Mucosa of rectum (tissue), 2 donors: ENCODE data around the gene TNRC6C.

Experiments used
- H3K27ac ChIP-seq, 2 donors: one replicate each; pipeline ENCODE4 v1.7.0; 2013; ENCODE audit warnings: inconsistent platforms in 2 of 2, low read depth in 2 of 2, low read length in 2 of 2
- H3K27me3 ChIP-seq, 2 donors: one replicate each; pipeline ENCODE4 v1.7.0; 2013; ENCODE audit warnings: low read length in 2 of 2; ENCODE audit not compliant: control insufficient read depth in 2 of 2, insufficient read depth in 2 of 2
- H3K36me3 ChIP-seq, 2 donors: one replicate each; pipeline ENCODE4 v1.7.0; 2013; ENCODE audit warnings: low read length in 2 of 2; ENCODE audit not compliant: control insufficient read depth in 2 of 2, insufficient read depth in 2 of 2
- H3K4me1 ChIP-seq, 2 donors: one replicate each; pipeline ENCODE4 v1.7.0; 2013; ENCODE audit warnings: low read length in 2 of 2, mild to moderate bottlenecking in 1 of 2; ENCODE audit not compliant: control insufficient read depth in 2 of 2, insufficient read depth in 2 of 2
- H3K4me3 ChIP-seq, 2 donors: one replicate each; pipeline ENCODE4 v1.7.0; 2013; ENCODE audit warnings: low read length in 2 of 2
- H3K9ac ChIP-seq, 2 donors: one replicate each; pipeline ENCODE4 v1.7.0; 2013; ENCODE audit warnings: low read length in 2 of 2, low read depth in 1 of 2, mild to moderate bottlenecking in 1 of 2
- H3K9me3 ChIP-seq, 2 donors: one replicate each; pipeline ENCODE4 v1.7.0; 2013; ENCODE audit warnings: low read length in 2 of 2; ENCODE audit not compliant: control insufficient read depth in 2 of 2
- donor health status: healthy.
- donor health status: Normal muscosa, but diverticular disease.

The TNRC6C gene

GRCh38 chr17:77946900-77947645, 11.4 kb upstream of the TNRC6C start:
- Histone ChIP-seq H3K9ac (no peak overlapping the region), H3K27me3 (peaks cover 0 to 8% of the 10 kb centered on the region in 2 donors), H3K9me3 (no peaks in the 10 kb centered on the region), H3K4me3 (no peak overlapping the region), H3K4me1 (no peaks in the 10 kb centered on the region), H3K36me3 (no peaks in the 10 kb centered on the region), H3K27ac (no peak overlapping the region)

GRCh38 chr17:77948690-77949114, 9.8 kb upstream of the TNRC6C start:
- Histone ChIP-seq H3K9me3 (no peaks in the 10 kb centered on the region), H3K9ac (no peak overlapping the region), H3K27me3 (peaks cover 0 to 13% of the 10 kb centered on the region in 2 donors), H3K27ac (no peak overlapping the region), H3K4me1 (no peaks in the 10 kb centered on the region), H3K36me3 (no peaks in the 10 kb centered on the region), H3K4me3 (no peak overlapping the region)

- H3K27me3 ChIP-seq = peaks cover 3 to 13% of the 10 kb centered on the region in 2 donors
- no peaks in the 10 kb centered on the region for H3K36me3 ChIP-seq
- no peak overlapping the region for H3K9ac ChIP-seq
- H3K4me1 ChIP-seq = no peaks in the 10 kb centered on the region
- no peaks in the 10 kb centered on the region for H3K9me3 ChIP-seq
- H3K27ac ChIP-seq = no peak overlapping the region
- H3K4me3 ChIP-seq = no peak overlapping the region
Measured at GRCh38 chr17:77951123-77951522, 7.4 kb upstream of the TNRC6C start.

GRCh38 chr17:77952368-77952767, 6.1 kb upstream of the TNRC6C start:
- no peak overlapping the region for H3K9ac ChIP-seq
- H3K9me3 ChIP-seq = no peaks in the 10 kb centered on the region
- no peak overlapping the region for H3K27ac ChIP-seq
- H3K4me3 ChIP-seq = no peak overlapping the region
- peaks cover 13 to 19% of the 10 kb centered on the region in 2 donors for H3K27me3 ChIP-seq
- H3K36me3 ChIP-seq = no peaks in the 10 kb centered on the region
- H3K4me1 ChIP-seq = peaks cover 0 to under 1% of the 10 kb centered on the region in 2 donors

- H3K27ac ChIP-seq = peak overlapping the region in 1 of 2 donors; percentile 53
Measured at GRCh38 chr17:77957235-77957856, 1.2 kb upstream of the TNRC6C start.

GRCh38 chr17:77958716-77959125, 218 bp downstream of the TNRC6C start:
- peak overlapping the region in 1 of 2 donors; percentile 30 for H3K4me3 ChIP-seq

More at GRCh38 chr17:77957235-77957856, 1.2 kb upstream of the TNRC6C start:
- Histone ChIP-seq H3K4me3 (peak overlapping the region; percentile 81 to 82), H3K9ac (peak overlapping the region; percentile 35 to 71), H3K36me3 (no peaks in the 10 kb centered on the region), H3K4me1 (peaks cover 14 to 15% of the 10 kb centered on the region in 2 donors), H3K9me3 (no peaks in the 10 kb centered on the region), H3K27me3 (peaks cover 13% of the 10 kb centered on the region in 2 donors)

GRCh38 chr17:77959126-77959925, 823 bp downstream of the TNRC6C start:
- Histone ChIP-seq H3K27ac (no peak overlapping the region), H3K4me1 (peaks cover 14 to 15% of the 10 kb centered on the region in 2 donors), H3K9ac (peak overlapping the region; percentile 48 to 61), H3K4me3 (peak overlapping the region; percentile 62 to 75), H3K27me3 (peaks cover 8 to 13% of the 10 kb centered on the region in 2 donors), H3K36me3 (no peaks in the 10 kb centered on the region), H3K9me3 (no peaks in the 10 kb centered on the region)

More at GRCh38 chr17:77958716-77959125, 218 bp downstream of the TNRC6C start:
- Histone ChIP-seq H3K9ac (peak overlapping the region in 1 of 2 donors; percentile 46), H3K27me3 (peaks cover 8 to 13% of the 10 kb centered on the region in 2 donors), H3K27ac (no peak overlapping the region), H3K9me3 (no peaks in the 10 kb centered on the region), H3K4me1 (peaks cover 14 to 15% of the 10 kb centered on the region in 2 donors), H3K36me3 (no peaks in the 10 kb centered on the region)

- peak overlapping the region; percentile 48 to 61 for H3K9ac ChIP-seq
- no peak overlapping the region for H3K27ac ChIP-seq
- H3K27me3 ChIP-seq = peaks cover 8 to 13% of the 10 kb centered on the region in 2 donors
- H3K9me3 ChIP-seq = no peaks in the 10 kb centered on the region
- peaks cover 14 to 15% of the 10 kb centered on the region in 2 donors for H3K4me1 ChIP-seq
- H3K36me3 ChIP-seq = no peaks in the 10 kb centered on the region
- peak overlapping the region; percentile 62 to 75 for H3K4me3 ChIP-seq
Measured at GRCh38 chr17:77959926-77960521, 1.5 kb downstream of the TNRC6C start.

GRCh38 chr17:77961741-77962140, 3.2 kb downstream of the TNRC6C start:
- peaks cover 14 to 15% of the 10 kb centered on the region in 2 donors for H3K4me1 ChIP-seq
- H3K27ac ChIP-seq = no peak overlapping the region
- peaks cover 5 to 7% of the 10 kb centered on the region in 2 donors for H3K27me3 ChIP-seq
- no peaks in the 10 kb centered on the region for H3K36me3 ChIP-seq
- no peak overlapping the region for H3K9ac ChIP-seq
- no peaks in the 10 kb centered on the region for H3K9me3 ChIP-seq
- no peak overlapping the region for H3K4me3 ChIP-seq
